Measurements from ENCODE around the gene TARP.

TARP gene

GRCh38 chr7:38308140-38308539 is 34.7 kb upstream of the TARP start:
- no peak for DNase-seq (ENCODE audit: low read depth, low spot score)
- ChIA-PET CTCF (interaction anchor here (3.0 kb wide), 1 partner anchor 11 kb away, joined by 9 read pairs; no protein-coding TSS in a partner anchor), RAD21 (ENCODE audit: low non-redundant PET in 1 of 2, low total read pairs in 2 of 2, uncharacterized antibody in 2 of 2, unreplicated experiment in 2 of 2) (no interaction called here), POLR2A (no interaction called here)
- no peaks in the 10 kb centered on the region for H3K9me3 ChIP-seq (ENCODE audit: control insufficient read depth in 1 of 2, insufficient read depth in 1 of 2, low read depth in 1 of 2, low read length in 2 of 2)
- H3K27ac ChIP-seq (ENCODE audit: low read depth, low read length), result no peak overlapping the region
- intact Hi-C loops (cut with micrococcal nuclease), result no loop called here
- H3K9ac ChIP-seq (ENCODE audit: low read length), result no peak overlapping the region
- no peaks in the 10 kb centered on the region for H3K79me2 ChIP-seq (ENCODE audit: insufficient read depth, low read length)
- no TSS peak for BruUV-seq (replicated peaks)
- H4K20me1 ChIP-seq (ENCODE audit: insufficient read depth), result no peaks in the 10 kb centered on the region
- no peak overlapping the region for H3K4me3 ChIP-seq (replicated peaks in 1 of 2; ENCODE audit: low read depth in 1 of 2, low read length in 2 of 2)
- H3K36me3 ChIP-seq (ENCODE audit: control insufficient read depth in 1 of 2, insufficient read depth in 2 of 2, low read length in 2 of 2), result no peaks in the 10 kb centered on the region
- no peak for ATAC-seq
- TF ChIP-seq EGR1 (IDR thresholded peaks at IDR 0.05; ENCODE audit: low read depth) (no peak), ZNF274 (IDR thresholded peaks at IDR 0.05; ENCODE audit: low read depth, low read length) (no peak), EZH2phosphoT487 (IDR thresholded peaks at IDR 0.05; ENCODE audit: borderline replicate concordance) (no peak), SIN3A (IDR thresholded peaks at IDR 0.05; ENCODE audit: low read depth) (no peak), CBX3 (IDR thresholded peaks at IDR 0.05; ENCODE audit: low read depth) (no peak), ATF3 (IDR thresholded peaks at IDR 0.05) (no peak), JUND (IDR thresholded peaks at IDR 0.05) (no peak), SP1 (IDR thresholded peaks at IDR 0.05; ENCODE audit: low read depth) (no peak), CTCF (IDR thresholded peaks at IDR 0.05 in 2 of 3, conservative IDR thresholded peaks at IDR 0.05 in 1 of 3; ENCODE audit: borderline replicate concordance in 1 of 3, insufficient read depth in 1 of 3, low read depth in 2 of 3, low read length in 2 of 3) (no peak), MAX (IDR thresholded peaks at IDR 0.05) (no peak), ELF1 (IDR thresholded peaks at IDR 0.05; ENCODE audit: borderline replicate concordance, low read depth) (no peak), ZBTB33 (IDR thresholded peaks at IDR 0.05; ENCODE audit: extremely low read depth, insufficient replicate concordance, low read length) (no peak), YY1 (IDR thresholded peaks at IDR 0.05; ENCODE audit: extremely low read depth, insufficient replicate concordance, low read depth, low read length) (no peak), POLR2AphosphoS5 (IDR thresholded peaks at IDR 0.05; ENCODE audit: low read depth, low read length) (no peak)
- no peak overlapping the region for H3K4me2 ChIP-seq (ENCODE audit: low read length)
- H3K27me3 ChIP-seq (ENCODE audit: insufficient read depth, low read length), result peaks cover 32% of the 10 kb centered on the region
- no peaks in the 10 kb centered on the region for H3K4me1 ChIP-seq (ENCODE audit: control insufficient read depth in 1 of 2, insufficient read depth in 2 of 2, low read length in 2 of 2)
- H2AFZ ChIP-seq (ENCODE audit: low read depth, low read length, poor library complexity, severe bottlenecking), result no peak overlapping the region
- no peaks in the 10 kb centered on the region for H3K9me2 ChIP-seq (ENCODE audit: insufficient read depth)
